SKM-1 (cell line): ENCODE results near the gene CDADC1.
"Not testable (repeated sequence)": the region's sequence is repeated elsewhere in the genome, so short reads cannot be mapped to it uniquely, and the experiment has no call there.

Experiments
- DNase-seq: peaks from one replicate; lab custom pipeline; 2025; ENCODE audit not compliant: unreplicated experiment; lab: John Stamatoyannopoulos, UW

CDADC1 gene

GRCh38 chr13:49292742-49293486, 45.2 kb downstream of the CDADC1 start:
- DNase-seq: no peak

- DNase-seq: not testable (repeated sequence)
Measured at GRCh38 chr13:49294723-49295122, 47.0 kb downstream of the CDADC1 start.

- DNase-seq: no peak
Measured at GRCh38 chr13:49295244-49295643, 47.5 kb downstream of the CDADC1 start.

- no peak for DNase-seq
Measured at GRCh38 chr13:49296659-49297058, 48.9 kb downstream of the CDADC1 start.

- no peak for DNase-seq
Measured at GRCh38 chr13:49297338-49297737, 49.6 kb downstream of the CDADC1 start.

- no peak for DNase-seq
Measured at GRCh38 chr13:49298416-49298815, 50.7 kb downstream of the CDADC1 start.

- DNase-seq: no peak
Measured at GRCh38 chr13:49298903-49299605, 51.3 kb downstream of the CDADC1 start.

GRCh38 chr13:49300276-49300675, 52.6 kb downstream of the CDADC1 start:
- no peak for DNase-seq

GRCh38 chr13:49300739-49301589, 53.2 kb downstream of the CDADC1 start:
- peak; percentile 77 for DNase-seq

- DNase-seq: no peak
Measured at GRCh38 chr13:49302222-49302621, 54.5 kb downstream of the CDADC1 start.

- DNase-seq: no peak
Measured at GRCh38 chr13:49302817-49303216, 55.1 kb downstream of the CDADC1 start.

- DNase-seq: no peak
Measured at GRCh38 chr13:49303533-49304252, 56.0 kb downstream of the CDADC1 start.

GRCh38 chr13:49304356-49304755, 56.6 kb downstream of the CDADC1 start:
- DNase-seq: no peak

GRCh38 chr13:49304763-49305700, 57.3 kb downstream of the CDADC1 start:
- no peak for DNase-seq

- DNase-seq: no peak
Measured at GRCh38 chr13:49305792-49306425, 58.2 kb downstream of the CDADC1 start.

- no peak for DNase-seq
Measured at GRCh38 chr13:49307365-49307764, 59.6 kb downstream of the CDADC1 start.

- DNase-seq: no peak
Measured at GRCh38 chr13:49308097-49308875, 60.6 kb downstream of the CDADC1 start.

GRCh38 chr13:49308921-49309408, 61.2 kb downstream of the CDADC1 start:
- no peak for DNase-seq
